HG03135 (cell line): ENCODE results near the gene POLE4.

Source experiments
- ATAC-seq: cut with Tn5 transposase; IDR thresholded peaks from one replicate; pipeline ENCODE4 v1.9.1; 2021; ENCODE audit warnings: mild to moderate bottlenecking, moderate library complexity; ENCODE audit not compliant: unreplicated experiment

POLE4 gene

GRCh38 chr2:74958274-74959105 lies at the start of gene POLE4:
Gene POLE4, plus strand, starts transcription at chr2:74958643. Its CDS starts 37 bp downstream, at chr2:74958680.
- peak; percentile 94 for ATAC-seq

GRCh38 chr2:74908748-74909444 lies 49.5 kb upstream of the POLE4 start:
- no peak for ATAC-seq

GRCh38 chr2:74910245-74910644 lies 48.2 kb upstream of the POLE4 start:
- ATAC-seq, result no peak

- ATAC-seq, result no peak
These were observed 47.4 kb upstream of the POLE4 start for GRCh38 chr2:74911061-74911460.

GRCh38 chr2:74915743-74916142 lies 42.7 kb upstream of the POLE4 start:
- no peak for ATAC-seq

- ATAC-seq, result no peak
These were observed 42.0 kb upstream of the POLE4 start for GRCh38 chr2:74916394-74916793.

GRCh38 chr2:74917702-74918619 lies 40.5 kb upstream of the POLE4 start:
- ATAC-seq, result no peak

- ATAC-seq, result peak; percentile 51
These were observed 38.6 kb upstream of the POLE4 start for GRCh38 chr2:74919827-74920226.

- no peak for ATAC-seq
These were observed 37.2 kb upstream of the POLE4 start for GRCh38 chr2:74921236-74921736.

GRCh38 chr2:74922592-74923227 lies 35.7 kb upstream of the POLE4 start:
- ATAC-seq, result no peak

- no peak for ATAC-seq
These were observed 33.8 kb upstream of the POLE4 start for GRCh38 chr2:74924463-74925265.

GRCh38 chr2:74925361-74925786 lies 33.1 kb upstream of the POLE4 start:
- ATAC-seq, result no peak

- no peak for ATAC-seq
These were observed 30.8 kb upstream of the POLE4 start for GRCh38 chr2:74927621-74928020.

GRCh38 chr2:74930811-74931486 lies 27.5 kb upstream of the POLE4 start:
- ATAC-seq, result no peak

GRCh38 chr2:74931940-74932339 lies 26.5 kb upstream of the POLE4 start:
- no peak for ATAC-seq

- no peak for ATAC-seq
These were observed 22.5 kb upstream of the POLE4 start for GRCh38 chr2:74935975-74936391.

GRCh38 chr2:74937221-74937880 lies 21.1 kb upstream of the POLE4 start:
- no peak for ATAC-seq

GRCh38 chr2:74938264-74938663 lies 20.2 kb upstream of the POLE4 start:
- no peak for ATAC-seq
